K562 (cell line): ENCODE results near the gene NRG3. TPM values are rescaled to one million over a fixed set of nuclear protein-coding genes. Genes with fewer than 3 reads are reported as not detected.

ENCODE experiments used
- ATAC-seq: fragments of 200-7000 bp; cut with Tn5 transposase; 3 replicates; pipeline ENCODE4 v1.9.1; 2020; ENCODE audit warnings: moderate library complexity
- BruUV-seq: library from RNA; stranded (reverse); fragments of 400-500 nt; replicated peaks from 2 replicates; lab custom pipeline; 2021; lab: Mats Ljungman, UMichigan
- CTCF ChIA-PET: fragments of 300-600 bp; formaldehyde crosslinking; extraction: SDS; loops from one replicate; lab custom pipeline; 2021; ENCODE audit warnings: low intra/inter-chr PET ratio; lab: Yijun Ruan, JAX
- POLR2A ChIA-PET: fragments of 300-600, 350-650 bp; sonication (Branson Sonifier 250); formaldehyde crosslinking; extraction: SDS; loops from one replicate; lab custom pipeline; 2021; ENCODE audit warnings: antibody characterized with exemption, inconsistent platforms; lab: Yijun Ruan, JAX
- DNase-seq, 4 experiments: peaks; one replicate each; pipeline versions ENCODE4 v3.0.0 to v3.0.0-alpha.2; 2011 to 2018; ENCODE audit warnings: low spot score in 3 of 4, mixed read lengths in 3 of 4; ENCODE audit errors: extremely low read depth in 1 of 4
- FAIRE-seq: peaks from 2 replicates; lab custom pipeline; 2011; peaks lifted over from hg19 to GRCh38; lab: Jason Lieb, UNC
- H2AFZ ChIP-seq: 2 replicates; pipeline ENCODE4 v1.6.0; 2011; ENCODE audit warnings: low read depth, low read length, control low read depth, inconsistent platforms
- H3K27ac ChIP-seq: fragments of 200-600 bp; 3 replicates; pipeline ENCODE4 v1.8.0; 2011; ENCODE audit warnings: low read depth, mild to moderate bottlenecking, control low read depth, inconsistent platforms, low read length, moderate library complexity, mixed read lengths; ENCODE audit errors: extremely low read depth
- H3K27me3 ChIP-seq, 2 experiments: fragments of 300-600 bp in 1 of 2; 2 replicates in 1 of 2; 3 replicates in 1 of 2; pipeline versions ENCODE4 v1.6.0 to v1.8.0; 2011; ENCODE audit warnings: inconsistent platforms in 2 of 2, low read length in 2 of 2, mild to moderate bottlenecking in 1 of 2, mixed read lengths in 1 of 2, moderate library complexity in 1 of 2; ENCODE audit not compliant: control insufficient read depth in 2 of 2, insufficient read depth in 2 of 2
- H3K36me3 ChIP-seq: fragments of 300-600 bp; 3 replicates; pipeline ENCODE4 v1.8.0; 2011; ENCODE audit warnings: mild to moderate bottlenecking, low read length, inconsistent platforms; ENCODE audit not compliant: control insufficient read depth, insufficient read depth
- H3K4me1 ChIP-seq, 2 experiments: fragments of 200-600 bp in 1 of 2; replicated peaks in 1 of 2; 2 replicates in 1 of 2; 3 replicates in 1 of 2; pipeline versions ENCODE4 v1.5.1 to v1.8.0; 2011; ENCODE audit warnings: inconsistent platforms in 2 of 2, low read length in 2 of 2, mild to moderate bottlenecking in 1 of 2, mixed read lengths in 1 of 2, moderate library complexity in 1 of 2; ENCODE audit not compliant: control insufficient read depth in 2 of 2, insufficient read depth in 2 of 2
- H3K4me2 ChIP-seq: 2 replicates; pipeline ENCODE4 v1.6.1; 2011; ENCODE audit warnings: low read length, control low read depth, inconsistent platforms, mixed read lengths; ENCODE audit not compliant: insufficient read depth
- H3K4me3 ChIP-seq: fragments of 200-600 bp; sonication (generic), shearing (Covaris generic); 2 replicates; pipeline ENCODE4 v1.5.1; 2016; ENCODE audit warnings: control low read depth, inconsistent platforms
- H3K79me2 ChIP-seq: fragments of 200-600 bp; 3 replicates; pipeline ENCODE4 v1.8.0; 2011; ENCODE audit warnings: low read length, inconsistent platforms; ENCODE audit not compliant: control insufficient read depth, insufficient read depth
- H3K9ac ChIP-seq, 2 experiments: 2 replicates each; pipeline versions ENCODE4 v1.6.0 to v1.6.1; 2011; ENCODE audit warnings: low read depth in 2 of 2, low read length in 2 of 2, control low read depth in 1 of 2, inconsistent platforms in 1 of 2, mild to moderate bottlenecking in 1 of 2, mixed read lengths in 1 of 2; ENCODE audit not compliant: insufficient read depth in 1 of 2
- H3K9me1 ChIP-seq: one replicate; pipeline ENCODE4 v1.6.0; 2011; ENCODE audit warnings: inconsistent platforms, mild to moderate bottlenecking, low read length, moderate library complexity; ENCODE audit not compliant: control insufficient read depth, insufficient read depth
- H3K9me3 ChIP-seq: replicated peaks from 2 replicates; pipeline ENCODE4 v1.5.1; 2011; ENCODE audit warnings: low read depth, low read length, inconsistent platforms; ENCODE audit not compliant: control insufficient read depth, insufficient read depth
- H4K20me1 ChIP-seq: replicated peaks from 2 replicates; pipeline ENCODE4 v1.6.1; 2011; ENCODE audit warnings: low read length, inconsistent platforms, mixed read lengths; ENCODE audit not compliant: control insufficient read depth, insufficient read depth
- ADNP ChIP-seq: fragments of 200-800 bp; sonication (Bioruptor generic); IDR thresholded peaks from 2 replicates; pipeline ENCODE4 v1.6.1; 2016; ENCODE audit warnings: missing genetic modification characterization, missing compliant biosample characterization
- CTBP1 ChIP-seq: fragments of 450-650 bp; IDR thresholded peaks from 2 replicates; pipeline ENCODE4 v1.6.1; 2016; ENCODE audit warnings: borderline replicate concordance
- FOXP1 ChIP-seq: sonication (generic); formaldehyde crosslinking; IDR thresholded peaks from 2 replicates; pipeline ENCODE4 v1.8.0; 2022; ENCODE audit warnings: mild to moderate bottlenecking, missing genetic modification reagents
- KAT2B ChIP-seq: IDR thresholded peaks from one replicate; pipeline ENCODE4 v1.6.1; 2012; ENCODE audit warnings: low read depth, mild to moderate bottlenecking, control low read depth, inconsistent platforms, low read length, moderate library complexity
- ZNF512 ChIP-seq: IDR thresholded peaks from 2 replicates; pipeline ENCODE4 v1.6.1; 2016; ENCODE audit warnings: missing genetic modification characterization, missing compliant biosample characterization
- WGBS: fragments of 100-300 bp; shearing (Covaris generic); methylation state at CpG from one replicate; pipeline ENCODE4 v1.1.6; 2016; ENCODE audit warnings: low coverage, mixed read lengths; ENCODE audit not compliant: insufficient coverage; ENCODE audit errors: missing lambda C conversion rate; 5-methylcytosine and 5-hydroxymethylcytosine counted together
- in situ Hi-C: fragments of 300-500 bp; cut with MboI; formaldehyde crosslinking; loops from 4 replicates; pipeline ENCODE4 v1.15.0; 2018; ENCODE audit warnings: inconsistent platforms, mixed read lengths
- intact Hi-C: fragments of 100-400 bp; cut with micrococcal nuclease; formaldehyde crosslinking; loops from 2 replicates; pipeline ENCODE4 v1.14.2; 2022
- polyA plus RNA-seq, 8 experiments: library from polyadenylated mRNA; depleted of rRNA in 4 of 8; stranded (reverse) in 5 of 8; unstranded in 3 of 8; fragments of >200 nt; fragmentation: Nextera tagmentation in 2 of 8; fragmentation: Illumina TruSeq in 1 of 8; extraction: Ambion mirVana in 2 of 8; extraction: Trizol in 1 of 8; gene quantifications; 2 replicates each; pipeline versions ENCODE4 v1.2.1 to v1.2.3, GENCODE V29; 2011 to 2014; ENCODE audit warnings: inconsistent platforms in 1 of 8, missing spikeins in 1 of 8
- total RNA-seq, 7 experiments: library from RNA; depleted of rRNA in 6 of 7; stranded (reverse); fragments of >200 nt in 6 of 7; fragmentation: Illumina TruSeq in 2 of 7; extraction: Trizol in 2 of 7; gene quantifications; 2 replicates each; pipeline versions ENCODE4 v1.2.1 to v1.2.3, GENCODE V29; 2011 to 2021; ENCODE audit warnings: low replicate concordance in 1 of 7

NRG3 gene
- total and polyA plus RNA-seq, 9 of the 15 experiments (the other 6 are each of a cell fraction or from before 2014, with no cell fraction given) = not detected

GRCh38 chr10:82176587-82176986, 301.6 kb downstream of the NRG3 start (continued):
- TF ChIP-seq FOXP1 (CRISPR knock-in tag) (no peak), ZNF512 (tag) (no peak), ADNP (tag) (no peak)

DNA sequence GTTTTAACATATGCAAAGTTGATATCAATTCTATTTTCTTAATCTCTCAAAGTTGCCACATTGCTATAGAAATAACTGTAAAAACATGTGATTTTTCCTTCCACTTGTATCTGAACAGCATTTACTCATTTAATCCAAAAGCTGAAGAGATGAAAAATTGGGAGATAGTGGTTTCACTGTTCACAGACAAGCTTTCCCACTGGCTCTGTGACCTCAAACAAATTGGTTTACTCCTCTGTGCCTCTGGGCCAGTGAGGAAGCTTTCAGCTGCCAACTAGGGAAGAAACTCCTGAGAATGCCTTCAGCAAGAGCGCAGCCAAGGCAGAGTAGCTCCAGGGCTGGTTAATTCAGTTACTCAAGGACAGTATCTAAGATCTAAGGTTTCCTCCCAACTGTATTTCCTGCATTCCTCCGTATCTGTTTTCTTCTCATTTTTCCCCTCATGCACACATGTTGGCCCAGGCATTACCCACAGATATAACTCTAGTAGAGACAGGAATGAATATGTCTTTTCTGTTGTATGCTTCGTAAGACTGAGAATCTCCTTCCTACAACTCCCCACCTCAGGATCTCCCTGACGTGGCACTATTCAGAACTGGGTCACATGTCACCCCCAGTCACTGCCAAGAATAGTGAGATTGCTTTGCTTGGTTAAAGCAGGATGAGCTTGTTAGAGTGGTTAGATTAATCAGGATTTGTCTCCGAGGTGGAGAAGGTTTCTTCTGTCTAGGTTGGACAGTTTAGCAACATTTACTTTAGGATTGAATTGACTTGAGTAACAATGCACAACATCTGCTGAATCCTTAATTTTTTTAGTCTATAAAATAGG, 315.7 kb downstream of the NRG3 start:
- WGBS = 2% methylated on average over 5 of the region's 5 CpGs
- POLR2A ChIA-PET = no interaction called here
- no peak overlapping the region for H3K4me2 ChIP-seq
- FAIRE-seq (no peak), DNase-seq (no peak), ATAC-seq (no peak)
- intact Hi-C loops = no loop called here
- no peak overlapping the region for H2AFZ ChIP-seq
- TF ChIP-seq KAT2B = no peak
- TF ChIP-seq CTBP1 = no peak
- no peak overlapping the region for H3K4me3 ChIP-seq
- no peak overlapping the region for H3K27ac ChIP-seq
- no peaks in the 10 kb centered on the region for H4K20me1 ChIP-seq
- H3K9me3 ChIP-seq = no peaks in the 10 kb centered on the region; the same call in none of the 2 replicates
- H3K36me3 ChIP-seq = no peaks in the 10 kb centered on the region
- no peaks in the 10 kb centered on the region for H3K27me3 ChIP-seq
- H3K9ac ChIP-seq = no peak overlapping the region
- CTCF ChIA-PET = no interaction called here
- no peaks in the 10 kb centered on the region for H3K9me1 ChIP-seq
- no peaks in the 10 kb centered on the region for H3K4me1 ChIP-seq
- BruUV-seq = no TSS peak
- H3K79me2 ChIP-seq = no peaks in the 10 kb centered on the region
- in situ Hi-C loops = no loop called here
